Ovary (tissue), 3 donors: ENCODE measurements around the gene FAM171A1.

Experiments
- POLR2A ChIP-seq: fragments of 450-650 bp; IDR thresholded peaks from one replicate; pipeline ENCODE4 v1.6.1; 2017; ENCODE audit warnings: antibody characterized with exemption, mild to moderate bottlenecking, moderate library complexity
- TF ChIP-seq, protein P1 (sequence below), 3 donors: fragments of 450-650 bp in 2 of 3; fragments of 200-600 bp in 1 of 3; IDR thresholded peaks; one replicate each; pipeline versions ENCODE4 v1.5.1 to v1.8.0; 2016 to 2022; ENCODE audit warnings: antibody characterized with exemption in 3 of 3, mild to moderate bottlenecking in 1 of 3
- donor health status: DM: no; HTN: no; CAD: no.

DNA sequence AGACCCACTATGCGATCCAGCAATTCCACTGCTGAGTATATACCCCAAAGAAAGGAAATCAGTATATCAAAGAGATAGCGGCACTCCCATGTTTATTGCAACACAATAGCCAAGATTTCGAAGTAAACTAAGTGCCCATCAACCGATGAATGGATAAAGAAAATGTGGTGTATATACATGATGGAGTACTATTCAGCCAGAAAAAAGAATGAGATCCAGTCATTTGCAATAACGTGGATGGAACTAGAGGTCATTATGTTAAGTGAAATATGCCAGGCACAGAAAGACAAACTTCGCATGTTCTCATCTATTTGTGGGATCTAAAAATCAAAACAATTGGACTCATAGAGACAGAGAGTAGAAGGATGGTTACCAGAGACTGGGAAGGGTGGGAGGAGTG, 195.5 kb downstream of the FAM171A1 start:
- TF ChIP-seq, protein P1, sequence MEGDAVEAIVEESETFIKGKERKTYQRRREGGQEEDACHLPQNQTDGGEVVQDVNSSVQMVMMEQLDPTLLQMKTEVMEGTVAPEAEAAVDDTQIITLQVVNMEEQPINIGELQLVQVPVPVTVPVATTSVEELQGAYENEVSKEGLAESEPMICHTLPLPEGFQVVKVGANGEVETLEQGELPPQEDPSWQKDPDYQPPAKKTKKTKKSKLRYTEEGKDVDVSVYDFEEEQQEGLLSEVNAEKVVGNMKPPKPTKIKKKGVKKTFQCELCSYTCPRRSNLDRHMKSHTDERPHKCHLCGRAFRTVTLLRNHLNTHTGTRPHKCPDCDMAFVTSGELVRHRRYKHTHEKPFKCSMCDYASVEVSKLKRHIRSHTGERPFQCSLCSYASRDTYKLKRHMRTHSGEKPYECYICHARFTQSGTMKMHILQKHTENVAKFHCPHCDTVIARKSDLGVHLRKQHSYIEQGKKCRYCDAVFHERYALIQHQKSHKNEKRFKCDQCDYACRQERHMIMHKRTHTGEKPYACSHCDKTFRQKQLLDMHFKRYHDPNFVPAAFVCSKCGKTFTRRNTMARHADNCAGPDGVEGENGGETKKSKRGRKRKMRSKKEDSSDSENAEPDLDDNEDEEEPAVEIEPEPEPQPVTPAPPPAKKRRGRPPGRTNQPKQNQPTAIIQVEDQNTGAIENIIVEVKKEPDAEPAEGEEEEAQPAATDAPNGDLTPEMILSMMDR (IDR thresholded peaks at IDR 0.05): no peak
- no peak for TF ChIP-seq POLR2A
